AG09309 (cell line): ENCODE measurements around the gene UNC13B.

Source experiments
- DNase-seq: peaks from one replicate; pipeline ENCODE4 v3.0.0-alpha.2; 2010; ENCODE audit warnings: low read depth
- H3K4me3 ChIP-seq: 2 replicates; pipeline ENCODE4 v1.5.1; 2011; ENCODE audit warnings: mild to moderate bottlenecking, low read depth, low read length, moderate library complexity; ENCODE audit not compliant: control insufficient read depth
- CTCF ChIP-seq: IDR thresholded peaks from 2 replicates; pipeline ENCODE4 v1.5.1; 2011; ENCODE audit warnings: mild to moderate bottlenecking, low read depth, low read length, inconsistent platforms; ENCODE audit not compliant: insufficient read depth, control insufficient read depth; ENCODE audit errors: missing control alignments

UNC13B gene

GRCh38 chr9:35415402-35416097 is 253.7 kb downstream of the UNC13B start:
- no peak overlapping the region for H3K4me3 ChIP-seq
- no peak for DNase-seq
- no peak for TF ChIP-seq CTCF

GRCh38 chr9:35416098-35416427 is 254.3 kb downstream of the UNC13B start:
- no peak for DNase-seq
- no peak overlapping the region for H3K4me3 ChIP-seq
- TF ChIP-seq CTCF: no peak

- H3K4me3 ChIP-seq: no peak overlapping the region
- TF ChIP-seq CTCF: no peak
- DNase-seq: no peak
Observed at GRCh38 chr9:35422346-35422745, 260.5 kb downstream of the UNC13B start.

GRCh38 chr9:35422753-35423152 is 260.9 kb downstream of the UNC13B start:
- no peak overlapping the region for H3K4me3 ChIP-seq
- TF ChIP-seq CTCF: no peak
- DNase-seq: no peak

GRCh38 chr9:35423499-35423898 is 261.7 kb downstream of the UNC13B start:
- no peak for DNase-seq
- no peak overlapping the region for H3K4me3 ChIP-seq
- TF ChIP-seq CTCF: no peak

- no peak for TF ChIP-seq CTCF
- no peak overlapping the region for H3K4me3 ChIP-seq
- no peak for DNase-seq
Observed at GRCh38 chr9:35424356-35425352, 262.8 kb downstream of the UNC13B start.
